Measurements from ENCODE around the gene ZC3H18.

ZC3H18 gene

GRCh38 chr16:88532434-88533241, 37.6 kb upstream of the ZC3H18 start:
- no peak for DNase-seq (ENCODE audit: low read depth in 2 of 2)

- DNase-seq (ENCODE audit: low read depth in 2 of 2) = no peak
These were observed 36.8 kb upstream of the ZC3H18 start for GRCh38 chr16:88533381-88533917.

GRCh38 chr16:88533932-88534637, 36.1 kb upstream of the ZC3H18 start:
- DNase-seq (ENCODE audit: low read depth in 2 of 2) = peak; percentile 74 to 83

GRCh38 chr16:88534638-88535190, 35.5 kb upstream of the ZC3H18 start:
- DNase-seq (ENCODE audit: low read depth in 2 of 2) = peak in 1 of 2 donors; percentile 40

GRCh38 chr16:88535191-88535856, 34.9 kb upstream of the ZC3H18 start:
- no peak for DNase-seq (ENCODE audit: low read depth in 2 of 2)

- no peak for DNase-seq (ENCODE audit: low read depth in 2 of 2)
These were observed 34.4 kb upstream of the ZC3H18 start for GRCh38 chr16:88535857-88536222.

- DNase-seq (ENCODE audit: low read depth in 2 of 2) = no peak
These were observed 33.7 kb upstream of the ZC3H18 start for GRCh38 chr16:88536510-88536909.

- DNase-seq (ENCODE audit: low read depth in 2 of 2) = no peak
These were observed 33.0 kb upstream of the ZC3H18 start for GRCh38 chr16:88536971-88537751.

- DNase-seq (ENCODE audit: low read depth in 2 of 2) = no peak
These were observed 32.3 kb upstream of the ZC3H18 start for GRCh38 chr16:88537859-88538258.

GRCh38 chr16:88538366-88539060, 31.7 kb upstream of the ZC3H18 start:
- DNase-seq (ENCODE audit: low read depth in 2 of 2) = no peak

- no peak for DNase-seq (ENCODE audit: low read depth in 2 of 2)
These were observed 30.9 kb upstream of the ZC3H18 start for GRCh38 chr16:88539261-88539651.

- DNase-seq (ENCODE audit: low read depth in 2 of 2) = no peak
These were observed 30.4 kb upstream of the ZC3H18 start for GRCh38 chr16:88539652-88540345.

GRCh38 chr16:88540346-88540977, 29.7 kb upstream of the ZC3H18 start:
- no peak for DNase-seq (ENCODE audit: low read depth in 2 of 2)

GRCh38 chr16:88541831-88542616, 28.2 kb upstream of the ZC3H18 start:
- DNase-seq (ENCODE audit: low read depth in 2 of 2) = no peak

GRCh38 chr16:88543230-88543813, 26.9 kb upstream of the ZC3H18 start:
- no peak for DNase-seq (ENCODE audit: low read depth in 2 of 2)

GRCh38 chr16:88545781-88546180, 24.4 kb upstream of the ZC3H18 start:
- no peak for DNase-seq (ENCODE audit: low read depth in 2 of 2)

GRCh38 chr16:88548131-88548874, 21.9 kb upstream of the ZC3H18 start:
- DNase-seq (ENCODE audit: low read depth in 2 of 2) = no peak

- DNase-seq (ENCODE audit: low read depth in 2 of 2) = no peak
These were observed 21.2 kb upstream of the ZC3H18 start for GRCh38 chr16:88548985-88549384.
